ENCODE measurements around the gene FHIT. TPM values are rescaled to one million over a fixed set of nuclear protein-coding genes. Genes with fewer than 3 reads are reported as not detected.

FHIT gene
- total RNA-seq, 4 donors from 2014 or later = 7.5 to 20.1 (median 13.5) TPM

GRCh38 chr3:60456180-60456579 lies 795.1 kb downstream of the FHIT start:
- whole genome bisulfite sequencing, 2 donors (ENCODE audit: low coverage in 1 of 2) = 47% methylated on average over 2 of the region's 2 CpGs
- TF ChIP-seq POLR2A (IDR thresholded peaks at IDR 0.05) (no peak), EP300 (IDR thresholded peaks at IDR 0.05; ENCODE audit: low read depth) (no peak), CTCF (IDR thresholded peaks at IDR 0.05) (no peak), POLR2AphosphoS5 (IDR thresholded peaks at IDR 0.05) (no peak)
- Histone ChIP-seq H3K27ac (no peak overlapping the region), H3K27me3 (peaks cover 5% of the 10 kb centered on the region), H3K4me3 (no peak overlapping the region), H3K36me3 (no peaks in the 10 kb centered on the region), H3K4me1 (peaks cover 0 to 10% (median 0%) of the 10 kb centered on the region in 4 donors), H3K9me3 (no peaks in the 10 kb centered on the region)
- intact Hi-C loops (cut with DNase I; ENCODE audit: low total_unique reads) (no loop called here), in situ Hi-C loops (cut with MboI; ENCODE audit: low pct_ligation_motif_present in 1 of 4, low pct_unique_long_range_greater_than_20kb in 1 of 4, low sequenced_read_pairs in 3 of 4) (no loop called here)
- no peak for DNase-seq

GRCh38 chr3:60453326-60453725 lies 797.9 kb downstream of the FHIT start:
- DNase-seq = no peak
- H3K27ac ChIP-seq = no peak overlapping the region
- intact Hi-C loops (cut with DNase I; ENCODE audit: low total_unique reads) = no loop called here
- in situ Hi-C loops (cut with MboI; ENCODE audit: low pct_ligation_motif_present in 1 of 4, low pct_unique_long_range_greater_than_20kb in 1 of 4, low sequenced_read_pairs in 3 of 4) = no loop called here
- WGBS, 2 donors (ENCODE audit: low coverage in 1 of 2) = 57 to 58% methylated on average over 3 of the region's 3 CpGs
- H3K9me3 ChIP-seq = no peaks in the 10 kb centered on the region
- no peak overlapping the region for H3K4me3 ChIP-seq
- H3K27me3 ChIP-seq = peaks cover 5% of the 10 kb centered on the region
- H3K4me1 ChIP-seq = peaks cover 0 to 18% (median 0%) of the 10 kb centered on the region in 4 donors
- no peaks in the 10 kb centered on the region for H3K36me3 ChIP-seq
- TF ChIP-seq EP300 (IDR thresholded peaks at IDR 0.05; ENCODE audit: low read depth) (no peak), POLR2AphosphoS5 (IDR thresholded peaks at IDR 0.05) (no peak)

GRCh38 chr3:60448696-60449095 lies 802.6 kb downstream of the FHIT start:
- TF ChIP-seq EP300 (IDR thresholded peaks at IDR 0.05; ENCODE audit: low read depth) (no peak), POLR2AphosphoS5 (IDR thresholded peaks at IDR 0.05) (peak in 1 of 3 donors; percentile 28)
- 48 to 60% methylated on average over 1 to 3 of the region's 3 CpGs for WGBS, 2 donors (ENCODE audit: low coverage in 1 of 2)
- in situ Hi-C loops (cut with MboI; ENCODE audit: low pct_ligation_motif_present in 1 of 4, low pct_unique_long_range_greater_than_20kb in 1 of 4, low sequenced_read_pairs in 3 of 4) = no loop called here

GRCh38 chr3:60445446-60445845 lies 805.8 kb downstream of the FHIT start:
- no peaks in the 10 kb centered on the region for H3K9me3 ChIP-seq
- in situ Hi-C loops (cut with MboI; ENCODE audit: low pct_ligation_motif_present in 1 of 4, low pct_unique_long_range_greater_than_20kb in 1 of 4, low sequenced_read_pairs in 3 of 4) (no loop called here), intact Hi-C loops (cut with DNase I; ENCODE audit: low total_unique reads) (no loop called here)
- peaks cover 0 to 10% (median 0%) of the 10 kb centered on the region in 4 donors for H3K4me1 ChIP-seq
- no peaks in the 10 kb centered on the region for H3K36me3 ChIP-seq
- no peak for DNase-seq
- WGBS, 2 donors (ENCODE audit: low coverage in 1 of 2) = 54 to 66% methylated on average over 3 of the region's 3 CpGs
- no peaks in the 10 kb centered on the region for H3K27me3 ChIP-seq
- H3K27ac ChIP-seq = no peak overlapping the region
- no peak for TF ChIP-seq POLR2A (IDR thresholded peaks at IDR 0.05)
- TF ChIP-seq POLR2AphosphoS5 (IDR thresholded peaks at IDR 0.05) = no peak
- TF ChIP-seq CTCF (IDR thresholded peaks at IDR 0.05) = no peak
- TF ChIP-seq EP300 (IDR thresholded peaks at IDR 0.05; ENCODE audit: low read depth) = no peak
- no peak overlapping the region for H3K4me3 ChIP-seq

More at GRCh38 chr3:60448696-60449095, 802.6 kb downstream of the FHIT start:
- Histone ChIP-seq H3K27me3 (no peaks in the 10 kb centered on the region), H3K36me3 (no peaks in the 10 kb centered on the region), H3K4me3 (no peak overlapping the region), H3K27ac (no peak overlapping the region), H3K9me3 (no peaks in the 10 kb centered on the region), H3K4me1 (peaks cover 0 to 20% (median 0%) of the 10 kb centered on the region in 4 donors)
- intact Hi-C loops (cut with DNase I; ENCODE audit: low total_unique reads) = no loop called here
- no peak for DNase-seq

GRCh38 chr3:60444898-60445437 lies 806.3 kb downstream of the FHIT start:
- in situ Hi-C loops (cut with MboI; ENCODE audit: low pct_ligation_motif_present in 1 of 4, low pct_unique_long_range_greater_than_20kb in 1 of 4, low sequenced_read_pairs in 3 of 4) = no loop called here
- 65 to 72% methylated on average over 2 to 5 of the region's 5 CpGs for WGBS, 2 donors (ENCODE audit: low coverage in 1 of 2)
- TF ChIP-seq CTCF (IDR thresholded peaks at IDR 0.05) (no peak), POLR2A (IDR thresholded peaks at IDR 0.05) (no peak)

More at GRCh38 chr3:60444898-60445437, 806.3 kb downstream of the FHIT start:
- intact Hi-C loops (cut with DNase I; ENCODE audit: low total_unique reads) = no loop called here
- Histone ChIP-seq H3K4me3 (no peak overlapping the region), H3K27me3 (no peaks in the 10 kb centered on the region), H3K9me3 (no peaks in the 10 kb centered on the region), H3K27ac (no peak overlapping the region), H3K4me1 (peaks cover 0 to 10% (median 0%) of the 10 kb centered on the region in 4 donors), H3K36me3 (no peaks in the 10 kb centered on the region)
- DNase-seq = no peak

Measured in transverse colon (tissue), 4 donors.